Thyroid gland (tissue), 4 donors: ENCODE measurements around the gene SLC35G2. TPM values are rescaled to one million over a fixed set of nuclear protein-coding genes. Genes with fewer than 3 reads are reported as not detected.

Experiments
- DNase-seq, 2 donors: peaks; one replicate each; pipeline ENCODE4 v3.0.0-alpha.2; 2019
- H3K27ac ChIP-seq, 3 donors: fragments of 200-600 bp; sonication (generic); 1 replicate in 2 of 3; 2 replicates in 1 of 3; pipeline ENCODE4 v1.5.1; 2016 to 2019; ENCODE audit warnings: mild to moderate bottlenecking in 1 of 3, moderate library complexity in 1 of 3
- H3K27me3 ChIP-seq: fragments of 200-600 bp; sonication (generic); one replicate; pipeline ENCODE4 v1.5.1; 2019
- H3K36me3 ChIP-seq, 2 donors: fragments of 200-600 bp; sonication (generic); one replicate each; pipeline ENCODE4 v1.5.1; 2016 to 2019
- H3K4me1 ChIP-seq, 2 donors: fragments of 200-600 bp; sonication (generic); one replicate each; pipeline ENCODE4 v1.5.1; 2017 to 2019
- H3K4me3 ChIP-seq, 3 donors: fragments of 200-600 bp; sonication (generic); replicated peaks in 1 of 3; 1 replicate in 2 of 3; 2 replicates in 1 of 3; pipeline ENCODE4 v1.5.1; 2016; ENCODE audit warnings: mild to moderate bottlenecking in 1 of 3
- H3K9me3 ChIP-seq: fragments of 200-600 bp; sonication (generic); one replicate; pipeline ENCODE4 v1.5.1; 2017
- POLR2A ChIP-seq, 2 donors: fragments of 450-650 bp; IDR thresholded peaks; one replicate each; pipeline ENCODE4 v1.6.1; 2017; ENCODE audit warnings: antibody characterized with exemption in 2 of 2, mild to moderate bottlenecking in 2 of 2, moderate library complexity in 1 of 2
- WGBS, 2 donors: methylation state at CpG; one replicate each; pipeline ENCODE4 v1.1.5; 2017; 5-methylcytosine and 5-hydroxymethylcytosine counted together
- intact Hi-C: fragments of 100-400 bp; cut with DNase I; formaldehyde crosslinking; loops from one replicate; pipeline ENCODE4 v1.15.1; 2023
- total RNA-seq, 4 donors: library from RNA; depleted of rRNA; stranded (reverse); fragments of >200 nt; gene quantifications; one replicate each; pipeline ENCODE4 v1.2.3, GENCODE V29; 2016
- TF ChIP-seq, protein P1 (sequence below), 6 experiments: fragments of 200-600 bp in 3 of 6; fragments of 450-650 bp in 3 of 6; sonication (generic) in 3 of 6; IDR thresholded peaks; one replicate each; pipeline ENCODE4 v1.5.1; 2016 to 2019; ENCODE audit warnings: antibody characterized with exemption in 6 of 6, mild to moderate bottlenecking in 2 of 6, inconsistent platforms in 1 of 6, moderate library complexity in 1 of 6

The SLC35G2 gene
- 10 to 100 TPM in 3 of 4 donors, 1 to 10 TPM in 1; 9.6 to 12.6 (median 11.5) TPM for total RNA-seq

DNA sequence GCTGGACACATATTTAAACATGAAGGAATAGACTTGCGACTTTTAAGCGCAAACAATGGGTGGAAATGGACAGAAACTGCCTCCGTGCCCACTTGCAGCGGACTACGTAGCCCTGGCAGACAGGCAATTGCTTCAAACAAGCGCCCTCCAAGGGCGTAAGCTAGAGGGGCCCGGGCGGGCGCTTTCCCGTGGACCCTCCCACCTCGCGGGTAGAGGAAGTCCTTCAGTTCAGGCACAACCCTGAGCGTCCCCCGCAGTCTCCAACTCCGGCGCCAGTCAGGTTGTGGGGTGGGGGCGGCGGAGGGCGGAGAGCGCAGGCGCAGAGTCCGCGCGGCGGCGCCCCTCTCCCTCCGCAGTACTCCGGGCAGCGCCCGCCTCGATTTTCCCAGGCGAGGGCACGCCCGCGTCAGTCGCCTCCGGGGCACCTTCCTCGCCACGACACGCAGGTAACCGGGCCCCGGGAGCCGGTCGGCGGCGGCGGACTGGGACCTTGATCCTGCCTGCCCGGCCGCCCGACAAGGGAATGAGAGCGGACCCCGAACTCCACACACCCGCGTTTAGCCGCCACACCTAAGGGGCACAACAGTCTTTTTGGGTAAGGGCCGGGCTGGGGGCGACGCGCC lies at the start of gene SLC35G2:
Gene SLC35G2, plus strand, starts transcription at position 358 of the 623 bp plus-strand sequence. CDS start 35,335 bp downstream, outside the sequence.
- no peaks in the 10 kb centered on the region for H3K36me3 ChIP-seq
- TF ChIP-seq, protein P1, sequence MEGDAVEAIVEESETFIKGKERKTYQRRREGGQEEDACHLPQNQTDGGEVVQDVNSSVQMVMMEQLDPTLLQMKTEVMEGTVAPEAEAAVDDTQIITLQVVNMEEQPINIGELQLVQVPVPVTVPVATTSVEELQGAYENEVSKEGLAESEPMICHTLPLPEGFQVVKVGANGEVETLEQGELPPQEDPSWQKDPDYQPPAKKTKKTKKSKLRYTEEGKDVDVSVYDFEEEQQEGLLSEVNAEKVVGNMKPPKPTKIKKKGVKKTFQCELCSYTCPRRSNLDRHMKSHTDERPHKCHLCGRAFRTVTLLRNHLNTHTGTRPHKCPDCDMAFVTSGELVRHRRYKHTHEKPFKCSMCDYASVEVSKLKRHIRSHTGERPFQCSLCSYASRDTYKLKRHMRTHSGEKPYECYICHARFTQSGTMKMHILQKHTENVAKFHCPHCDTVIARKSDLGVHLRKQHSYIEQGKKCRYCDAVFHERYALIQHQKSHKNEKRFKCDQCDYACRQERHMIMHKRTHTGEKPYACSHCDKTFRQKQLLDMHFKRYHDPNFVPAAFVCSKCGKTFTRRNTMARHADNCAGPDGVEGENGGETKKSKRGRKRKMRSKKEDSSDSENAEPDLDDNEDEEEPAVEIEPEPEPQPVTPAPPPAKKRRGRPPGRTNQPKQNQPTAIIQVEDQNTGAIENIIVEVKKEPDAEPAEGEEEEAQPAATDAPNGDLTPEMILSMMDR (IDR thresholded peaks at IDR 0.05): peak in 1 of 6 experiments; percentile 7
- peak in 1 of 2 donors; percentile 49 for TF ChIP-seq POLR2A (IDR thresholded peaks at IDR 0.05)
- peaks cover 22 to 34% of the 10 kb centered on the region in 2 donors for H3K4me1 ChIP-seq
- intact Hi-C loops: no loop called here
- H3K9me3 ChIP-seq: no peaks in the 10 kb centered on the region
- DNase-seq: peak; percentile 56 to 58
- 0 to 4% methylated on average over 6 to 18 of the region's 60 CpGs for WGBS, 2 donors
- no peaks in the 10 kb centered on the region for H3K27me3 ChIP-seq
- peak within 1 kb of the TSS; percentile 23 to 51 (median 47) for H3K4me3 ChIP-seq
- peak within 1 kb of the TSS; percentile 57 to 88 (median 83) for H3K27ac ChIP-seq

DNA sequence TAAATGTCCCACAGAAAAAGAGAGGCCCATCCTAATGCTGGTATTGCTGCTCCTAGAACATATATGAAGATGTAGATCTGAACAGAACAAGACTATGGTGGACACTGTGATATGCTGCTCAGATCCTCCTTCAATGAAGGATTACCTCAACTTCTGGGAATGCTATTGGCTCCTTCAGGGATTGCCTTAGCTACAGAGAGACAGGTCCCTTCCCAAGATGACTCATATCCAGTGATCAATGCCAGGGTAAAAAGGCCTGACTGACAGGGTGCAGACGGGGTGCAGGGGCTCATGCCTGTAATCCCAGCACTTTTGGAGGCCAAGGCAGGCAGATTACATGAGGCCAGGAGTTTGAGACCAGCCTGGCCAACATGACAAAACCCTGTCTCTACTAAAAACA lies 46.2 kb upstream of the SLC35G2 start:
- no peak for DNase-seq
- no peaks in the 10 kb centered on the region for H3K4me1 ChIP-seq
- no peak overlapping the region for H3K27ac ChIP-seq
- H3K4me3 ChIP-seq: no peak overlapping the region
- intact Hi-C loops: no loop called here
- TF ChIP-seq, protein P1 (IDR thresholded peaks at IDR 0.05): no peak
- TF ChIP-seq POLR2A (IDR thresholded peaks at IDR 0.05): no peak
- 75 to 80% methylated on average over 1 of the region's 1 CpG for WGBS, 2 donors
- no peaks in the 10 kb centered on the region for H3K36me3 ChIP-seq
- H3K27me3 ChIP-seq: no peaks in the 10 kb centered on the region
- no peaks in the 10 kb centered on the region for H3K9me3 ChIP-seq

DNA sequence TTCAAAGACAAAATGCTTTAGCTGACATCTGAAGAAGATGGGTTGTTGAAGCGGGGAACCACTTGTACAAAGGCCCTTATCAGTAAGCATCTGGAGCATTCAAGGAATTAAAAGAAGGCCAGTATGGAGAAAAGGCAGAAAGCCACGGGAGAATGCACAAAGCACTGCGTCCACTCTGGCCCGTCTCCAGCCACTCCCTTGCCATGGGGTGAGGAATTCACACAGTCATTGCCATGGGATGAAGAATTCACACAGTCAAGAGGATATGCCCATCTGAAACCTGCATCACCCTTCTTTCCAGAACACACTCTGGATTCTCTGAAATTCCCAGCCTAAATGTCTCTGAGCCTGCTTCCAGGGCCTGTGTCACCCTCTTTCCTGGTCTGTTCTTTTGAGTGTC lies 40.1 kb upstream of the SLC35G2 start:
- DNase-seq: peak; percentile 81 to 92
- Histone ChIP-seq H3K4me1 (peaks cover 5 to 11% of the 10 kb centered on the region in 2 donors), H3K27me3 (no peaks in the 10 kb centered on the region), H3K36me3 (no peaks in the 10 kb centered on the region), H3K27ac (peak overlapping the region; percentile 11 to 45 (median 18)), H3K4me3 (no peak overlapping the region), H3K9me3 (no peaks in the 10 kb centered on the region)
- intact Hi-C loops: no loop called here
- TF ChIP-seq, protein P1 (IDR thresholded peaks at IDR 0.05): no peak
- no peak for TF ChIP-seq POLR2A (IDR thresholded peaks at IDR 0.05)
- WGBS, 2 donors: 30% methylated on average over 4 of the region's 4 CpGs

DNA sequence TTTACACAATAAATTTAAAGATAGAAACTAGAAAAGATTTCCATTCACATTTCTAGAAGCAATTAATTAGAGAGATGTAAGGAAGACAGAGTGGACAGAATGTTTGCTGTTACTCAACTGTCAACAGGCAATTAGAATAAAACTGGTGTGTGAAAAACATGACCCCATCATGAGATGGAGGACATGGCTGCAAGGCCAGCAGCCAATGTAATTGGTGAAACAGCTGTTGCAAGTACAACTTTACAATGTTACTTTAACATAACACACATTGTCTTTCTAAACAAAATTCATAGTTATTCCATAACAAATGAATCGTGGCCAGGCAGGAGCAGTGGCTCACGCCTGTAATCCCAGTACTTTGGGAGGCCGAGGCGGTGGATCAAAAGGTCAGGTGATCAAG lies 38.2 kb upstream of the SLC35G2 start:
- Histone ChIP-seq H3K27me3 (no peaks in the 10 kb centered on the region), H3K36me3 (no peaks in the 10 kb centered on the region), H3K4me3 (no peak overlapping the region), H3K27ac (no peak overlapping the region), H3K9me3 (no peaks in the 10 kb centered on the region), H3K4me1 (peaks cover 6 to 14% of the 10 kb centered on the region in 2 donors)
- DNase-seq: no peak
- intact Hi-C loops: no loop called here
- TF ChIP-seq, protein P1 (IDR thresholded peaks at IDR 0.05): no peak
- TF ChIP-seq POLR2A (IDR thresholded peaks at IDR 0.05): no peak
- 94 to 96% methylated on average over 4 of the region's 4 CpGs for WGBS, 2 donors

DNA sequence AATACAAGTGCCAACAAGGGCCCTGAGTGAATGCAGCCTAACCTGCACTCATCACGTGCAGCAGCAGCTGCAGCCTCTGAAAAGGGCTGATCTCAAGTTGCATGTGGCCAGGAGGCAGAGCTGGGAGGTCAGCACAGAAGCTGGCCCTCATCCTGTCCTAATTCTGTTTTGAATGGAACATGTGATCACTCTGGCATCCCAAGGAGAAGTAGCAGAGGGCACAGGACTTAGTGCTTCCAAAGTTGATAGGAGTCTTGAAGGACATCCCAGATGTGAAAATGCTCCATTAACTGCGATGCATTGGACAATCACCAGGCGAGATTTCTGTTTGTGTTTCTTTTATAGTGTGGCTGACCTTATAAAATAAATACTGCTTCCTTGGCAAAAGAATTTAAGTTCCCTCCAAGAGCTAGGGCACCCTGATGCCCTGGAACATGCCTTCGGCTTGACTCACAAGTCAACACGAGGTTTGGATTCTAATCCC lies 35.2 kb upstream of the SLC35G2 start:
- Histone ChIP-seq H3K27me3 (no peaks in the 10 kb centered on the region), H3K4me3 (no peak overlapping the region), H3K9me3 (no peaks in the 10 kb centered on the region), H3K4me1 (peaks cover 28 to 36% of the 10 kb centered on the region in 2 donors), H3K36me3 (no peaks in the 10 kb centered on the region), H3K27ac (no peak overlapping the region)
- WGBS, 2 donors: 80 to 81% methylated on average over 5 of the region's 5 CpGs
- intact Hi-C loops: no loop called here
- DNase-seq: peak in 1 of 2 donors; percentile 34
- no peak for TF ChIP-seq POLR2A (IDR thresholded peaks at IDR 0.05)
- TF ChIP-seq, protein P1 (IDR thresholded peaks at IDR 0.05): no peak
